Upper lobe of left lung (tissue), 6 donors: ENCODE measurements around the gene ZNF609. TPM values are rescaled to one million over a fixed set of nuclear protein-coding genes. Genes with fewer than 3 reads are reported as not detected.

ENCODE experiments used
- ATAC-seq, 2 donors: fragments of 200-7000 bp; cut with Tn5 transposase; one replicate each; pipeline ENCODE4 v1.9.1; 2022; ENCODE audit warnings: mild to moderate bottlenecking in 2 of 2, moderate library complexity in 2 of 2; ENCODE audit not compliant: low FRiP score in 2 of 2
- DNase-seq, 2 donors: peaks; one replicate each; pipeline ENCODE4 v3.0.0-alpha.2; 2019 to 2020
- H3K27ac ChIP-seq, 4 donors: fragments of 200-600 bp; sonication (generic); one replicate each; pipeline ENCODE4 v1.5.1; 2016 to 2019
- H3K27me3 ChIP-seq, 4 donors: fragments of 200-600 bp; sonication (generic); one replicate each; pipeline ENCODE4 v1.5.1; 2017 to 2019
- H3K36me3 ChIP-seq, 4 donors: fragments of 200-600 bp; sonication (generic); one replicate each; pipeline ENCODE4 v1.5.1; 2016 to 2019
- H3K4me1 ChIP-seq, 4 donors: fragments of 200-600 bp; sonication (generic); one replicate each; pipeline ENCODE4 v1.5.1; 2018 to 2019
- H3K4me3 ChIP-seq, 4 donors: fragments of 200-600 bp; sonication (generic); one replicate each; pipeline ENCODE4 v1.5.1; 2017 to 2019; ENCODE audit warnings: mild to moderate bottlenecking in 2 of 4, moderate library complexity in 1 of 4
- H3K9me3 ChIP-seq, 4 donors: fragments of 200-600 bp; sonication (generic); one replicate each; pipeline ENCODE4 v1.5.1; 2018 to 2019
- CTCF ChIP-seq, 6 experiments: fragments of 450-650 bp in 4 of 6; fragments of 200-600 bp in 2 of 6; sonication (generic) in 2 of 6; IDR thresholded peaks; one replicate each; pipeline ENCODE4 v1.5.1; 2016 to 2019; ENCODE audit warnings: antibody characterized with exemption in 6 of 6
- EP300 ChIP-seq, 4 donors: sonication (generic); formaldehyde crosslinking; IDR thresholded peaks; one replicate each; pipeline ENCODE4 v1.5.1; 2017; ENCODE audit warnings: antibody characterized with exemption in 4 of 4, control low read depth in 2 of 4
- POLR2A ChIP-seq, 4 donors: fragments of 450-650 bp; IDR thresholded peaks; one replicate each; pipeline ENCODE4 v1.5.1; 2016 to 2017; ENCODE audit warnings: antibody characterized with exemption in 4 of 4, mild to moderate bottlenecking in 2 of 4
- POLR2AphosphoS5 ChIP-seq, 2 donors: sonication (generic); formaldehyde crosslinking; IDR thresholded peaks; one replicate each; pipeline ENCODE4 v1.5.1; 2017; ENCODE audit warnings: antibody characterized with exemption in 2 of 2
- WGBS, 2 donors: methylation state at CpG; one replicate each; pipeline ENCODE4 v1.1.5; 2017 to 2018; 5-methylcytosine and 5-hydroxymethylcytosine counted together
- total RNA-seq, 6 donors: library from RNA; depleted of rRNA in 4 of 6; stranded (reverse); fragments of >200 nt in 4 of 6; gene quantifications; one replicate each; pipeline versions ENCODE4 v1.1.0 to v1.2.1, GENCODE V29; 2016 to 2021
- donor health status: DM: no; HTN: no; CAD: no; lungs with moderate emphysema.
- donor health status: DM: no; HTN: yes; CAD: no; lungs with severe emphysema.

Gene ZNF609
- total RNA-seq, 6 donors from 2014 or later: 30.4 to 65.0 (median 44.5) TPM

DNA sequence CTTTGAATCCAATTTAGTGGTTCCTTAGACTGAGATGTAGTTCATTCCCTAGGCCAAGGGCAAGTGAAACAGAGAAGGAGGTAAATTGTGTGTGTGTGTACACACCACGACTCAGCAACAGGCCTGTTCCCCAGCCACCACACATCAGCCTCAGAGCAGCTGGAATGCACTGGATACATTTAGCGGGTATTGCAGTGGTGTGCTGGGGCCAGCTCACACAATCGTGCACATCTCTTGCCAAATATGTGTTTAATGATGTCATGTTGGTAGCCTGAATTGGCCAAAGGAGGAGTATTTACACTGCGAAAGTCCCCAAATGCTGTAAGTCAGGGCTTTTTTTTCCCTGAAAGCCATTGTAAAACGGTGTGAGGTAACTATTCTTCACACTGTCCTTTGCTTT is 232.8 kb downstream of the ZNF609 start:
- Histone ChIP-seq H3K27ac (peak overlapping the region; percentile 51 to 83 (median 64)), H3K36me3 (peaks cover 9 to 42% (median 33%) of the 10 kb centered on the region in 4 donors), H3K27me3 (no peaks in the 10 kb centered on the region), H3K9me3 (no peaks in the 10 kb centered on the region), H3K4me3 (no peak overlapping the region), H3K4me1 (peaks cover 37 to 67% (median 55%) of the 10 kb centered on the region in 4 donors)
- ATAC-seq (peak; percentile 76 to 79), DNase-seq (peak in 1 of 2 donors; percentile 53)
- 37 to 40% methylated on average over 5 of the region's 5 CpGs for whole genome bisulfite sequencing, 2 donors
- TF ChIP-seq CTCF (IDR thresholded peaks at IDR 0.05) (no peak), POLR2AphosphoS5 (IDR thresholded peaks at IDR 0.05) (peak in 1 of 2 donors; percentile 24), EP300 (IDR thresholded peaks at IDR 0.05) (peak in 1 of 4 donors; percentile 46)

GRCh38 chr15:64694816-64695215 is 234.4 kb downstream of the ZNF609 start:
- Histone ChIP-seq H3K27ac (peak overlapping the region; percentile 8 to 83 (median 60)), H3K4me1 (peaks cover 54 to 84% (median 72%) of the 10 kb centered on the region in 4 donors), H3K36me3 (peaks cover 8 to 25% (median 19%) of the 10 kb centered on the region in 4 donors), H3K9me3 (no peaks in the 10 kb centered on the region), H3K4me3 (no peak overlapping the region), H3K27me3 (no peaks in the 10 kb centered on the region)
- TF ChIP-seq POLR2A (IDR thresholded peaks at IDR 0.05) (no peak), POLR2AphosphoS5 (IDR thresholded peaks at IDR 0.05) (no peak), EP300 (IDR thresholded peaks at IDR 0.05) (no peak), CTCF (IDR thresholded peaks at IDR 0.05) (no peak)
- no peak for DNase-seq
- 80 to 81% methylated on average over 2 of the region's 2 CpGs for WGBS, 2 donors
- no peak for ATAC-seq

GRCh38 chr15:64695561-64695992 is 235.2 kb downstream of the ZNF609 start:
- TF ChIP-seq CTCF (IDR thresholded peaks at IDR 0.05) (no peak), EP300 (IDR thresholded peaks at IDR 0.05) (no peak), POLR2A (IDR thresholded peaks at IDR 0.05) (no peak), POLR2AphosphoS5 (IDR thresholded peaks at IDR 0.05) (no peak)
- Histone ChIP-seq H3K27me3 (no peaks in the 10 kb centered on the region), H3K4me1 (peaks cover 61 to 92% (median 80%) of the 10 kb centered on the region in 4 donors), H3K4me3 (no peak overlapping the region), H3K36me3 (peaks cover under 1 to 17% (median 13%) of the 10 kb centered on the region in 4 donors), H3K27ac (peak overlapping the region; percentile 8 to 83 (median 60)), H3K9me3 (no peaks in the 10 kb centered on the region)
- WGBS, 2 donors: 53 to 65% methylated on average over 6 of the region's 6 CpGs
- ATAC-seq (peak in 1 of 2 donors; percentile 63), DNase-seq (peak in 1 of 2 donors; percentile 31)

GRCh38 chr15:64696481-64696880 is 236.1 kb downstream of the ZNF609 start:
- Histone ChIP-seq H3K36me3 (peaks cover 0 to 11% (median 4%) of the 10 kb centered on the region in 4 donors), H3K4me1 (peaks cover 69 to 94% (median 88%) of the 10 kb centered on the region in 4 donors), H3K27ac (peak overlapping the region in 2 of 4 donors; percentile 8 to 83), H3K9me3 (no peaks in the 10 kb centered on the region), H3K4me3 (no peak overlapping the region), H3K27me3 (no peaks in the 10 kb centered on the region)
- DNase-seq (no peak), ATAC-seq (no peak)
- TF ChIP-seq CTCF (IDR thresholded peaks at IDR 0.05) (no peak), POLR2A (IDR thresholded peaks at IDR 0.05) (no peak), POLR2AphosphoS5 (IDR thresholded peaks at IDR 0.05) (no peak), EP300 (IDR thresholded peaks at IDR 0.05) (no peak)
- 59 to 82% methylated on average over 3 of the region's 3 CpGs for whole genome bisulfite sequencing, 2 donors

DNA sequence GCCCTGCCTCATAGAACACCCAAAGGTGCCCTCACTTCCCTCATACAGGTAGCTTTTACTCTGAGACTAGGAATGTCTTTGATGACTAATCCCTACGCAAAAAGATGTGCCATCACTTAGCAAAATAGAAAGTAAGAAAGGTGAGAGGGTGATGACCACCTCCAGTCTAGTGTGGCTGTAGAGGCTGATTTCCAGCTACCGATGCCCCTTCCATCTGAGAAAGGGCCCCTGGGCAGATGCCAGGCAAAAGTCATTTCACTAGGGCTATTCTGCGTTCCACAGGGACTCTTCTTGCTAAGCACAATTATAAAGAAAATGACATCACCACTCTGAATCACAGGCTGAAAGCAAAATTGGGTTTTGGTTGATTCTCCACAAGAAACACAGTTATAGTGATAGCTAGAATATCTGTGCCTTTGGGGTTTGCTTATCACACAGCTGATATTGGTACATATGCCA is 237.6 kb downstream of the ZNF609 start:
- DNase-seq: no peak
- Histone ChIP-seq H3K27me3 (no peaks in the 10 kb centered on the region), H3K4me1 (peaks cover 71 to 92% (median 87%) of the 10 kb centered on the region in 4 donors), H3K27ac (peak overlapping the region in 3 of 4 donors; percentile 23 to 97 (median 63)), H3K9me3 (no peaks in the 10 kb centered on the region), H3K4me3 (no peak overlapping the region), H3K36me3 (peaks cover 0 to 7% (median 1%) of the 10 kb centered on the region in 4 donors)
- ATAC-seq: no peak
- no peak for TF ChIP-seq POLR2A (IDR thresholded peaks at IDR 0.05)
- TF ChIP-seq POLR2AphosphoS5 (IDR thresholded peaks at IDR 0.05): no peak
- no peak for TF ChIP-seq EP300 (IDR thresholded peaks at IDR 0.05)
- TF ChIP-seq CTCF (IDR thresholded peaks at IDR 0.05): no peak
- WGBS, 2 donors: 47 to 53% methylated on average over 3 of the region's 3 CpGs
